ENCODE results near the gene FCHO2. TPM values are rescaled to one million over a fixed set of nuclear protein-coding genes. Genes with fewer than 3 reads are reported as not detected.

Gene FCHO2
- total and polyA plus RNA-seq, 10 of the 15 experiments (the other 5 are each of a cell fraction or from before 2014, with no cell fraction given): 0.05 to 1.4 (median 0.18) TPM

GRCh38 chr5:73045623-73046022, 89.8 kb downstream of the FCHO2 start:
- no peak for DNase-seq (ENCODE audit: low read depth, low spot score)
- no peak for ATAC-seq
- Histone ChIP-seq H3K4me2 (ENCODE audit: control insufficient read depth, insufficient read depth) (no peak overlapping the region), H3K9me3 (replicated peaks; ENCODE audit: control insufficient read depth, insufficient read depth, low read length) (no peaks in the 10 kb centered on the region), H3K27me3 (replicated peaks in 1 of 2; ENCODE audit: control insufficient read depth in 2 of 2, insufficient read depth in 2 of 2, low read length in 1 of 2) (no peaks in the 10 kb centered on the region), H3K36me3 (ENCODE audit: control insufficient read depth in 2 of 2, insufficient read depth in 2 of 2, low read length in 1 of 2) (no peaks in the 10 kb centered on the region), H3K79me2 (ENCODE audit: control insufficient read depth, insufficient read depth, low read length) (no peaks in the 10 kb centered on the region), H3K4me3 (no peak overlapping the region), H3K9ac (ENCODE audit: control insufficient read depth, insufficient read depth, low read length) (no peak overlapping the region), H3K27ac (ENCODE audit: control insufficient read depth, insufficient read depth) (no peak overlapping the region), H4K20me1 (ENCODE audit: control insufficient read depth, insufficient read depth) (no peaks in the 10 kb centered on the region), H2AFZ (ENCODE audit: control insufficient read depth, low read depth, low read length) (no peak overlapping the region), H3K4me1 (ENCODE audit: control insufficient read depth, insufficient read depth, low read length) (no peaks in the 10 kb centered on the region)
- RAD21 ChIA-PET (ENCODE audit: unreplicated experiment): no interaction called here
- intact Hi-C loops (cut with micrococcal nuclease; ENCODE audit: unreplicated experiment): no loop called here
- TF ChIP-seq SRF (IDR thresholded peaks at IDR 0.05; ENCODE audit: low read depth in 2 of 2, low read length in 2 of 2): no peak
- no peak for TF ChIP-seq EED (IDR thresholded peaks at IDR 0.05; ENCODE audit: low read depth)
- TF ChIP-seq PKNOX1 (IDR thresholded peaks at IDR 0.05): no peak
- no peak for TF ChIP-seq SP1 (IDR thresholded peaks at IDR 0.05; ENCODE audit: low read depth, low read length)
- no peak for TF ChIP-seq YY1 (IDR thresholded peaks at IDR 0.05; ENCODE audit: low read depth, low read length)
- no peak for TF ChIP-seq HSF1 (IDR thresholded peaks at IDR 0.05; ENCODE audit: low read depth, low read length)
- TF ChIP-seq NFYA (IDR thresholded peaks at IDR 0.05; ENCODE audit: borderline replicate concordance, low read depth, low read length): no peak
- TF ChIP-seq, protein P1, sequence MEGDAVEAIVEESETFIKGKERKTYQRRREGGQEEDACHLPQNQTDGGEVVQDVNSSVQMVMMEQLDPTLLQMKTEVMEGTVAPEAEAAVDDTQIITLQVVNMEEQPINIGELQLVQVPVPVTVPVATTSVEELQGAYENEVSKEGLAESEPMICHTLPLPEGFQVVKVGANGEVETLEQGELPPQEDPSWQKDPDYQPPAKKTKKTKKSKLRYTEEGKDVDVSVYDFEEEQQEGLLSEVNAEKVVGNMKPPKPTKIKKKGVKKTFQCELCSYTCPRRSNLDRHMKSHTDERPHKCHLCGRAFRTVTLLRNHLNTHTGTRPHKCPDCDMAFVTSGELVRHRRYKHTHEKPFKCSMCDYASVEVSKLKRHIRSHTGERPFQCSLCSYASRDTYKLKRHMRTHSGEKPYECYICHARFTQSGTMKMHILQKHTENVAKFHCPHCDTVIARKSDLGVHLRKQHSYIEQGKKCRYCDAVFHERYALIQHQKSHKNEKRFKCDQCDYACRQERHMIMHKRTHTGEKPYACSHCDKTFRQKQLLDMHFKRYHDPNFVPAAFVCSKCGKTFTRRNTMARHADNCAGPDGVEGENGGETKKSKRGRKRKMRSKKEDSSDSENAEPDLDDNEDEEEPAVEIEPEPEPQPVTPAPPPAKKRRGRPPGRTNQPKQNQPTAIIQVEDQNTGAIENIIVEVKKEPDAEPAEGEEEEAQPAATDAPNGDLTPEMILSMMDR (IDR thresholded peaks at IDR 0.05 in 2 of 3, conservative IDR thresholded peaks at IDR 0.05 in 1 of 3; ENCODE audit: control insufficient read depth in 2 of 3, extremely low read depth in 1 of 3, insufficient read depth in 1 of 3, low read depth in 3 of 3, low read length in 3 of 3): no peak
- TF ChIP-seq ATF7 (IDR thresholded peaks at IDR 0.05; ENCODE audit: low read depth): no peak
- no peak for TF ChIP-seq MAX (IDR thresholded peaks at IDR 0.05; ENCODE audit: low read depth, low read length)
- SMC1A ChIA-PET (ENCODE audit: uncharacterized antibody, unreplicated experiment): interaction anchor here (1.2 kb wide), 1 partner anchor 90 kb away, joined by 3 read pairs; the partner anchor contains the start of gene FCHO2
- POLR2A ChIA-PET: no interaction called here
- no TSS peak for BruUV-seq (replicated peaks)
- 38% methylated on average over 1 of the region's 1 CpG for WGBS (ENCODE audit: insufficient coverage, insufficient replicate concordance, low lambda C conversion rate, missing lambda C conversion rate)
- in situ Hi-C loops (cut with MboI): no loop called here
- FAIRE-seq: no peak
- CTCF ChIA-PET: no interaction called here

All from GM12878 (cell line).